Limb (tissue), 2 donors: Measurements from ENCODE around the gene EIF4E2.
A peak's percentile ranks its signal among the peaks of the same experiment; 100 is the strongest.

Experiments used
- DNase-seq, 2 donors: peaks; one replicate each; pipeline ENCODE4 v3.0.0-alpha.2; 2016; ENCODE audit errors: extremely low spot score in 2 of 2

Gene EIF4E2

DNA sequence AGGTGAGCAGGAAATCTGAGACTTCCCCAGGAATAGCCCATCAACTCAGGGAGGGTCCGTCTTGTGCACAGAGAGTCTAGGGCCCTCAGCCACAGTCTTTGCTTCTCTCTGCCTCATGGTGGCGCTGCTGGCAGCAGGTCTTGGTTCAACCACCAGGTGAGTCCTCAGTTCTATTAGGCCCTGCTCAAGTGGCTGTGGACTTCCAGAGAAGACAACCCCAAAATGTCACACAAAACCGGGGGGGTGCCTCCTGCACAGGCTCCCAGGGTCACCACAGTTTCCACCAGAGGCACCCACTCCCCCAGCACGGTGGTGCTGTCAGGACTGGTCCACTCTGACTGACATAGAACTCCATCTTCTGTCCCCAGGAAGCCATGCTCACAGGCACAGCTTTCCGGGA, 13.4 kb upstream of the EIF4E2 start:
- no peak for DNase-seq

DNA sequence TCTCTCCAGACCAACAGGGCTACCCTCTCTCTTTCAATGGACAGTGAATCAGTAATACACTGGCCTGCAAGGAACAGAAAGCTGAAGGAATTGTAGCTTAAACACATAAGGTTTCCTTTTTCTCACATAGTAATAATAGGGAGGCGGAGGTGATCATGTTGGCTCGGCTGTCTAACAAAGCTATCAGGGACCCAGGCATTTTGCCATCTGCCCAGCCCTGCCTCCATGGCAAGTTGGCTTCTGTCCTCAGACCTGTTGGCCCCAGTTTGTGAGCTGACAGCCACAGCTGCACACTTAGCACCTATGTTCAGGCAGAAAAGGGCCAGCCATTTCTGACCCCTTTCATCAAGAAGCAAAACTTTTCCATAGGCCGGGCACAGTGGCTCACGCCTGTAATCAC, 13.0 kb upstream of the EIF4E2 start:
- DNase-seq = no peak

DNA sequence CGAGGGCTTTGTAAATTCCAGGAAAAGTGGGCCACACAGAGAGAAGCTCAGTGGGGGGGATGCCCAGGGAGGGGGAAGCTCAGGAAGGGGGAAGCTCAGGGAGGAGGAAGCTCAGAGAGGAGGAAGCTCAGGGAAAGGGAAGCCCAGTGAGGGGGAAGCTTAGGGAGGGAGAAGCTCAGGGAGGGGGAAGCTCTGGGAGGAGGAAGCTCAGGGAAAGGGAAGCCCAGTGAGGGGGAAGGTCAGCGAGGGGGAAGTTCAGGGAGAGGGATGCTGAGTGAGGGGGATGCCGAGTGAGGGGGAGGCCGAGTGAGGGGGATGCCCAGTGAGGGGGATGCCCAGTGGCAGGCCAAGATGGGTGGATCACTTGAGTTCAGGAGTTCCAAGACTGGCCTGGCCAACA, 11.8 kb upstream of the EIF4E2 start:
- DNase-seq = no peak

GRCh38 chr2:232539298-232540231, 10.9 kb upstream of the EIF4E2 start, which contains the start of gene CHRNG:
TSS of gene CHRNG (plus strand) at chr2:232539692. CDS start at chr2:232539748, 56 bp downstream.
- peak in 1 of 2 donors; percentile 56 for DNase-seq

GRCh38 chr2:232540441-232541041, 9.9 kb upstream of the EIF4E2 start:
- no peak for DNase-seq

- DNase-seq = no peak
Observed at GRCh38 chr2:232541195-232541960, 9.1 kb upstream of the EIF4E2 start.

- DNase-seq = no peak
Observed at GRCh38 chr2:232541961-232542714, 8.4 kb upstream of the EIF4E2 start.

- peak in 1 of 2 donors; percentile 27 for DNase-seq
Observed at GRCh38 chr2:232542715-232543467, 7.6 kb upstream of the EIF4E2 start.

- DNase-seq = no peak
Observed at GRCh38 chr2:232543491-232543890, 7.0 kb upstream of the EIF4E2 start.

DNA sequence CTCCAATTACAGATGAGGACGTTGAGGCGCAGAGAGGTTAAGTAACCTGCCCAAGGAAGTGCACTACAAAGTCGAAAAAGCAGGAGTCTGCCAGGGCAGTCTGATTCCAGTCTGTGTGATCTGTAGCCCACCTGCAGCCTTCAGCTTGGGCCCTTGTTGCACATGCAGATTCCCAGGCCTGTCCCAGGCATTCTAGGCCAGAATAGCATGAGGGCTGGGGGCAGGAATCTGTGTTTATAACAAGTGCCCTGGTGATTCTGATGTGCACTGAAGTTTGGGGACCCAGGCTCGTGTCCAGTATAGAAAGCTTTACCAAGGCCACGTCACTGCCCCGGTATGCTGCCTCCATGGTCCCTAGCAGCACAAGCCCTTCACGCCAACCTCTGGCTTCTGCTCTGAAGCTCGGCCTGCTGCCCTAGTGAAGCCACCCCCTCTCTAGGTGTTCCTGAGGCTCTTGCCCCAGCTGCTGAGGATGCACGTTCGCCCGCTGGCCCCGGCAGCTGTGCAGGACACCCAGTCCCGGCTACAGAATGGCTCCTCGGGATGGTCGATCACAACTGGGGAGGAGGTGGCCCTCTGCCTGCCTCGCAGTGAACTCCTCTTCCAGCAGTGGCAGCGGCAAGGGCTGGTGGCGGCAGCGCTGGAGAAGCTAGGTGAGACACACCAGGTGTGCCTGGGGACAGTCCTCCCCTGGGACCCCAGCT, 6.4 kb upstream of the EIF4E2 start:
- DNase-seq = no peak

DNA sequence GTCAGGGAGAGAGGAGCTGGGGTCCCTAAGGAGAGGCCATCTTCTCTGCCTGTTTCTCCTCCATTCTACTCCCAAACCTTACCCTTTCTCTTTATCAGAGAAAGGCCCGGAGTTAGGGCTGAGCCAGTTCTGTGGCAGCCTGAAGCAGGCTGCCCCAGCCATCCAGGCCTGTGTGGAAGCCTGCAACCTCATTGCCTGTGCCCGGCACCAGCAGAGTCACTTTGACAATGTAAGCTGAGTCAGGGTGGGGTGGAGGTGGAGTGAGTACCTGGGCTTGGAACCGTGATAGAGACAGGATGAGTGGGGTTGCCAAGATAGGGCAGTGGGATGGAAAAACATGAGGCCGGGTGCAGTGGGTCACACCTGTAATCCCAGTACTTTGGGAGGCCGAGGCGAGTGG, 5.8 kb upstream of the EIF4E2 start:
- no peak for DNase-seq

DNA sequence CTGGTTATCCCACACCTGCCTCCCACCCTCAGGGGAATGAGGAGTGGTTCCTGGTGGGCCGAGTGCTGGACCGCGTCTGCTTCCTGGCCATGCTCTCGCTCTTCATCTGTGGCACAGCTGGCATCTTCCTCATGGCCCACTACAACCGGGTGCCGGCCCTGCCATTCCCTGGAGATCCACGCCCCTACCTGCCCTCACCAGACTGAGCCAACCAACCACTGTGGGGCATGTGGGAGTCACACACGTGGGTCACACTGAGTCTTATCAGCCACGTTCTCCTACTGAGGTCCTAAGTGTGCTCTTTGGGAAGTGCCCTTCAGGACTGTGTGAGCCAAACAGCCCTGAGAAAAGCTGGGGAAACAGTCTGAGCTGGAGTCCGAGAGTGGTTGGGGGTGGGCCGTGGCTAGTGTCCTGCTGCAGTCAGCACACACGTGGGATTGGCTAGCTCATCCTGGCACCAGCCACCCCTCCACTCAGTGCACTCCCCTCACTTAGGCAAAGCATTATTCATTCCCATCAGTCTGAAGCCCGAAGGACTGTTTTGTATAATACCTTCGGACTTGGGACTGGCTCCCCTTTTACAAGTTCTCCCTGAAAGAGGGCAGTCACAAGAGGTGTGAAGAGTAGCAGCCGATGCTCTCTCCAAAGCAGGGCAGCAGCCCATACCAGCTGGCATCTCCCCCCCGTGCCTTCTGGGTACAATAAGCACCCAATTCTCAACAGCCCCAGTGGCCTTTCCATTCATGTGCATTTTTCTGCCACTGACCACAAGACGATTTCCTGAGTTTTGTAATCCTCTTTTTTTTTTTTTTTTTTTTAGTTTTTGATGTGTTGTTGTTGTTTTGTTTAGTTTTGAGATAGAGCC, 4.7 kb upstream of the EIF4E2 start:
- no peak for DNase-seq

DNA sequence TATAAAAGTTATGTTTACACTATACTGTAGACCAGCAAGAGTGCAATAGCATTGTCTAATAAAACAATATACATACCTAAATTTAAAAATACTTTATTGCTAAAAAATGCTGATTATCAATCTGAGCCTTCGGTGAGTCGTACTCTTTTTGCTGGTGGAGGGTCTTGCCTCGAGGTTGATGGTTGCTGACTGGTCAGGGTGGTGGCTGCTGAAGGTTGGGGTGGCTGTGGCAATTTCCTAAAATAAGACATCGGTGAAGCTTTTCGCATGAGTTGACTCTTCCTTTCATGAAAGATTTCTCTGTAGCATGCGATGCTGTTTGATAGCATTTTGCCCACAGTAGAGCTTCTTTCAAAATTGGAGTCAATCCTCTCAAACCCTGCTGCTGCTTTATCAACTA, 2.5 kb upstream of the EIF4E2 start:
- DNase-seq = no peak

- DNase-seq = no peak
Observed at GRCh38 chr2:232549655-232550353, 685 bp upstream of the EIF4E2 start.

DNA sequence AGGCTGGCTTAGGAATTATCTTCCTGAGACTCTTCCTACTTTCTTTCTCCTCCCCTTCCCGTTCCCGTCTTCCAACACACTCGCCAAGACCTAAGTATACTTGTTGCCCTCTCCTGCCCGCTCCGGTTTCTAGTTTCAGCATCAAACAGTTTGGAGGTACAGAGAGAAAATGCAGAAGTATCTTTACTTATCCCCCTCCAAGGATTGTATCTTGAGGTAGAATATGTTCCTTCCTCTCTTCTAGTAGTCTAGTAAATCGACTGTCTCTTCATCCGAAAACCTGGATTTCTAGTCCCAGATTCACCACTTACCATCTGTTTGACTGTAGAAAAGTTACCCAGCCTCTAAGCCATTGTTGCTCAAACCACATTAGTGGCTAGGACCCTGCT, 755 bp downstream of the EIF4E2 start:
- DNase-seq = no peak

GRCh38 chr2:232551776-232552175, 1.3 kb downstream of the EIF4E2 start:
- DNase-seq = no peak

- no peak for DNase-seq
Observed at GRCh38 chr2:232556426-232556825, 5.9 kb downstream of the EIF4E2 start.

GRCh38 chr2:232562515-232563151, 12.1 kb downstream of the EIF4E2 start:
- no peak for DNase-seq
